GM12864 (cell line): ENCODE data around the gene RAD18.

Experiments used
- DNase-seq: peaks from one replicate; pipeline ENCODE4 v3.0.0-alpha.2; 2011; ENCODE audit warnings: low read depth
- H3K4me3 ChIP-seq: 2 replicates; pipeline ENCODE4 v1.5.1; 2011; ENCODE audit warnings: mild to moderate bottlenecking, low read depth, low read length, control low read depth
- TF ChIP-seq, protein P1 (sequence below): IDR thresholded peaks from 2 replicates; pipeline ENCODE4 v1.5.1; 2011; ENCODE audit warnings: low read depth, mild to moderate bottlenecking, moderate library complexity, low read length, control low read depth, inconsistent platforms; ENCODE audit errors: missing control alignments

Gene RAD18

DNA sequence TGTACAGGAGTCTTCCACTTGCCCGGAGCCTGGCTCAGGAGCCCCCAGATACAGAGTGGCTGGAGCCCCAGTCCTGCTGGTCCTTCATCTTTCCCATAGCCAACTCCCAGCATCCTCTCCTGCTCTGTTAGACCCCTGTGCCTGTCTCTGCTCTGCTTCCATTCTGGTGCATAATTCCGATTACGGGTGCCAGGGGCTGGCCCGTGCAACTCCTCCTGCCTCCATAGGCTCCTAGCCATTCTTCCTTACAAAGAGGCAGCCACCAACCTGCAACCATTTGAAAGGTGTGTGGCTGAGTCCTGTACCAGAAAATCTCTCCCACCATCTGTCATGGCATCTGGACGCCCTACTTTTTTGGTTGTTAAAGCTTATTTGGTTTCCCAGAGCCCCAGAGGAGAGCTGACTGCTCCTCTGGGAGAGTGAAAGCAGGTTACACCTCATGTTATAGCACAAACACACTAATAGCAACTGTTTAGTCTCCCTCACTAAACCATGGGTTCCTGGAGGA, 5.2 kb upstream of the RAD18 start:
- no peak for DNase-seq
- TF ChIP-seq, protein P1, sequence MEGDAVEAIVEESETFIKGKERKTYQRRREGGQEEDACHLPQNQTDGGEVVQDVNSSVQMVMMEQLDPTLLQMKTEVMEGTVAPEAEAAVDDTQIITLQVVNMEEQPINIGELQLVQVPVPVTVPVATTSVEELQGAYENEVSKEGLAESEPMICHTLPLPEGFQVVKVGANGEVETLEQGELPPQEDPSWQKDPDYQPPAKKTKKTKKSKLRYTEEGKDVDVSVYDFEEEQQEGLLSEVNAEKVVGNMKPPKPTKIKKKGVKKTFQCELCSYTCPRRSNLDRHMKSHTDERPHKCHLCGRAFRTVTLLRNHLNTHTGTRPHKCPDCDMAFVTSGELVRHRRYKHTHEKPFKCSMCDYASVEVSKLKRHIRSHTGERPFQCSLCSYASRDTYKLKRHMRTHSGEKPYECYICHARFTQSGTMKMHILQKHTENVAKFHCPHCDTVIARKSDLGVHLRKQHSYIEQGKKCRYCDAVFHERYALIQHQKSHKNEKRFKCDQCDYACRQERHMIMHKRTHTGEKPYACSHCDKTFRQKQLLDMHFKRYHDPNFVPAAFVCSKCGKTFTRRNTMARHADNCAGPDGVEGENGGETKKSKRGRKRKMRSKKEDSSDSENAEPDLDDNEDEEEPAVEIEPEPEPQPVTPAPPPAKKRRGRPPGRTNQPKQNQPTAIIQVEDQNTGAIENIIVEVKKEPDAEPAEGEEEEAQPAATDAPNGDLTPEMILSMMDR = no peak
- H3K4me3 ChIP-seq = no peak overlapping the region

DNA sequence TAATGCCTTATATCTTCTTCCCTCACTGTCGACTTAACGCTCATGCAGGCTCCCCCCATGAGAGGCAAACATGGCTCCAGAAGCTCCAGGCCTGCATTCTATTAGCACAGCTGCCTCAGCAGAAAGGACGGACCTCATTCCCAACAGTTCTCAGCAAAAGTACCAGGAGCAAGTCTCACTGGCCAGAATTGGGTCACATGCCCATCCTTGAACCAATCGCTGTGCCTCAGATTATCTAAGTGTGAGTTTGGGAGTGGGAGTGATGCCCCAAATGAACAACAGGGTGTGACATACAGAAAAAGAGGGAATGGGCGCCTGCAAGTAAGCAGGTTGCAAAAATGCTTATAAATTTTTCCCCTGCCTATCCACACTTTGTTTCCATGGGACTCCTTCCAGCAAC, 4.3 kb upstream of the RAD18 start:
- DNase-seq = no peak
- TF ChIP-seq, protein P1 = no peak
- no peak overlapping the region for H3K4me3 ChIP-seq

DNA sequence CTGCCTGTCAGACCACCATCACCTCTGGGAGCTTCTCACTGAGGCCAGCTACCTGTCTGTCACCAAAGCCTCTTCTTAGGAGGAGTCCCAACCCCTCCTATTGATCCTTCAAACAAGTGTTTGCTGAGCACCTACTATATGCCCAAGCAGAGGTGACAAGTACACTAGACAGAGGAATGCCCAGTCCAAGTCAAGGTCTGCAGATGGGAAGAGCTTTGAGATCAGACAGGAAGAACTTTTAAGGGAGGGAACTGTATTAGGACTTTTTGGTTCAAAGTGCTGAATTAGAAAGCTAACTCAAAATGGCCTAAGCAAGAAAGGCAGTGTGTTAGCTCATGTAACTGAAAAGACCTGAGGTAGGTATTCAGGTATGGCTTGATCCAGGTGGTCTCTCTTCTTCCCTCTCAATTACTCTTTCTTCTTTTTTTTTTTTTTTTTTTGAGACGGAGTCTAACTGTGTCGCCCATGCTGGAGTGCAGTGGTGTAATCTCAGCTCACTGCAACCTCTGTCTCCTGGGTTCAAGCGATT, 3.6 kb upstream of the RAD18 start:
- TF ChIP-seq, protein P1 = no peak
- no peak for DNase-seq
- no peak overlapping the region for H3K4me3 ChIP-seq

- TF ChIP-seq, protein P1 = no peak
- DNase-seq = no peak
These were observed 3.0 kb upstream of the RAD18 start for GRCh38 chr3:8966150-8966819.

DNA sequence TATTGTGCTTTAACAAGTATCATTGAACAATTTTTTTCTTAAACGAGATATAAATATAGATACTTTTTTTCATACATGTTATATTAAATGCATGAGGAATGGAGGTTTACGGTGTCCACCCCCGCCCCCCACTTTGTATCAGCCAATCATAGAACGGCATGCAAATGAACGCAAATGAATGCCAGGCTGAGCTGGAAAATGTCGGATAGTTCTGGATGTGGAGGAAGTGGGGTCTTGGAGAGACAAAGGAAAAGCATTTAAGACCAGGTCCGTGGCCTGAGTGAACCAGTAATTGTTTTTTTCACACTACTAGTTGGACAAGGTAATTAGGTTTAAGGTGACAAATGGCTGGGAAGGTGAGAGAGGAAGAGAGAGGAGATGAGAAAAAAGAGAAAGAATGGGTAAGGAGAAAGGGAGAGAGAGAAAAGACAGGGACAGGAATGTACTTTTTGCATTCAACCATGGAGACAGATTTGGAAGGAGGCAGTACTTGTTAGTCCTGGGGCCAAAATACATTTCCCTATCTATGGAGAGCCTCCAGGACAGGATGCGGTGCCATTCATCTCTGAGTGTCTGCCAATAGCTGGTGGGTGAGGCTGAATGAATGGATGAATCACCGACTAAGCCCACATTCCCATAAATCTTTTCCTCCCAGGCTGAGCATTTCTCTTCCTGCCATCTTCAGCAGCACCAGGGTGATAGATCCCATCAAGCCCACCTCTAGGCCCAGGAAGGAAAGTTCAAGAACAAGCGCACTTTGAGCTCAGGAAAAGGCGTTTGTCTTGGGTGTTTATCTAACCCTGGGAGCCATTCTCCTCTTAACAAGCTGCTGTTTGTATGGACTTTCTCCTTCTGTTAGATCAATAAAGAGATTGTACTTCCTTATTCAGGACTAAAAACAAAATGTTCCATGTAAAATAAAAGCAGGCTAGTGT, 1.4 kb upstream of the RAD18 start:
- TF ChIP-seq, protein P1 = no peak
- H3K4me3 ChIP-seq = no peak overlapping the region
- DNase-seq = no peak

More at GRCh38 chr3:8966150-8966819, 3.0 kb upstream of the RAD18 start:
- no peak overlapping the region for H3K4me3 ChIP-seq

- H3K4me3 ChIP-seq = peak overlapping the region; percentile 95
- TF ChIP-seq, protein P1 = no peak
- no peak for DNase-seq
These were observed 928 bp downstream of the RAD18 start for GRCh38 chr3:8962226-8962861.
